ENCODE measurements around the gene GALNT18. TPM values are rescaled to one million over a fixed set of nuclear protein-coding genes. Genes with fewer than 3 reads are reported as not detected.

The GALNT18 gene
- total and polyA plus RNA-seq, 7 experiments from 2014 or later: 0.15 to 1.7 (median 0.20) TPM; not detected in 4

GRCh38 chr11:11420191-11420898 lies 201.5 kb downstream of the GALNT18 start:
- Mint-ChIP-seq H3K36me3 (no peaks in the 10 kb centered on the region), H3K27me3 (peaks cover 12 to 34% (median 16%) of the 10 kb centered on the region in 5 donors), H3K27ac (no peak overlapping the region), H3K4me3 (no peak overlapping the region), H3K4me1 (peaks cover 0 to 8% (median 0%) of the 10 kb centered on the region in 7 donors), H3K9me3 (no peaks in the 10 kb centered on the region)
- CTCF ChIA-PET: no interaction called here
- intact Hi-C loops (cut with micrococcal nuclease): no loop called here
- DNase-seq: no peak
- Histone ChIP-seq H3K4me3 (ENCODE audit: low read length) (no peak overlapping the region), H3K4me1 (ENCODE audit: control insufficient read depth in 2 of 2, insufficient read depth in 2 of 2, low read length in 2 of 2) (no peaks in the 10 kb centered on the region), H3K9me3 (ENCODE audit: control insufficient read depth in 2 of 3, low read length in 3 of 3) (no peaks in the 10 kb centered on the region), H3K36me3 (ENCODE audit: control insufficient read depth in 2 of 3, insufficient read depth in 3 of 3, low read length in 3 of 3) (no peaks in the 10 kb centered on the region), H3K27ac (ENCODE audit: low read depth, low read length) (no peak overlapping the region), H3K27me3 (ENCODE audit: control insufficient read depth in 2 of 2, insufficient read depth in 2 of 2, low read length in 2 of 2) (no peaks in the 10 kb centered on the region)
- no peak for ATAC-seq
- POLR2A ChIA-PET: no interaction called here

- H3K27ac ChIP-seq (ENCODE audit: low read depth, low read length): no peak overlapping the region
- H3K9me3 Mint-ChIP-seq: no peaks in the 10 kb centered on the region
- intact Hi-C loops (cut with micrococcal nuclease): no loop called here
- H3K4me3 ChIP-seq (ENCODE audit: low read length): no peak overlapping the region
- H3K4me3 Mint-ChIP-seq: no peak overlapping the region
- ATAC-seq (no peak), DNase-seq (no peak)
- H3K27ac Mint-ChIP-seq: no peak overlapping the region
- peaks cover 0 to 8% (median 0%) of the 10 kb centered on the region in 7 donors for H3K4me1 Mint-ChIP-seq
- H3K4me1 ChIP-seq (ENCODE audit: control insufficient read depth in 2 of 2, insufficient read depth in 2 of 2, low read length in 2 of 2): no peaks in the 10 kb centered on the region
- H3K36me3 Mint-ChIP-seq: no peaks in the 10 kb centered on the region
- no peaks in the 10 kb centered on the region for H3K36me3 ChIP-seq (ENCODE audit: control insufficient read depth in 2 of 3, insufficient read depth in 3 of 3, low read length in 3 of 3)
- H3K9me3 ChIP-seq (ENCODE audit: control insufficient read depth in 2 of 3, low read length in 3 of 3): no peaks in the 10 kb centered on the region
- ChIA-PET CTCF (no interaction called here), POLR2A (no interaction called here)
- peaks cover 12 to 34% (median 16%) of the 10 kb centered on the region in 5 donors for H3K27me3 Mint-ChIP-seq
- no peaks in the 10 kb centered on the region for H3K27me3 ChIP-seq (ENCODE audit: control insufficient read depth in 2 of 2, insufficient read depth in 2 of 2, low read length in 2 of 2)
These were observed 202.1 kb downstream of the GALNT18 start for GRCh38 chr11:11419747-11420146.

DNA sequence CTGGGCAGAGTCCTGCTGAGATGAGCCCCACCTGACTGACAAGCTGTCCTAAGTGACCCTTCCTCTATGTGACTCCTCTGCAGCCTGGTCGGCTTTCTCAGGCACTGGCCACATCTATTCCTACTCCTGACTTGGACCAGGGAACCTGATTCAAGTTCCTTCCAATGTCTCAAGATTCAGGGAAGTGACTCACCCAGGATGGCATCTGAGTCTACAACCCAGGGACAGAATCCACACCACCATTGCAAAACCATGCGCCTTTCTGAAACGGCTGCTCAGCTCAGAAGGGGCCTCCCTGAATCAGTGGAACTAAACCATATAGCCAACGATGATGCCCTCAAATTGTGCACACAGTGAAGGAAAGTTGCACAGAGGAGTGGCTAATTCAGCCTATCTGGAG lies 204.9 kb downstream of the GALNT18 start:
- no peaks in the 10 kb centered on the region for H3K4me1 ChIP-seq (ENCODE audit: control insufficient read depth in 2 of 2, insufficient read depth in 2 of 2, low read length in 2 of 2)
- no peak for DNase-seq

GRCh38 chr11:11416502-11416901 lies 205.3 kb downstream of the GALNT18 start:
- POLR2A ChIA-PET: no interaction called here

More for the DNA sequence above, 204.9 kb downstream of the GALNT18 start:
- ATAC-seq: peak; percentile 20
- Mint-ChIP-seq H3K27me3 (peaks cover 10 to 40% (median 16%) of the 10 kb centered on the region in 5 donors), H3K4me1 (peaks cover 0 to 8% (median 0%) of the 10 kb centered on the region in 7 donors), H3K36me3 (no peaks in the 10 kb centered on the region), H3K9me3 (no peaks in the 10 kb centered on the region), H3K4me3 (no peak overlapping the region), H3K27ac (no peak overlapping the region)
- H3K27me3 ChIP-seq (ENCODE audit: control insufficient read depth in 2 of 2, insufficient read depth in 2 of 2, low read length in 2 of 2): no peaks in the 10 kb centered on the region
- no peak overlapping the region for H3K27ac ChIP-seq (ENCODE audit: low read depth, low read length)
- no peaks in the 10 kb centered on the region for H3K36me3 ChIP-seq (ENCODE audit: control insufficient read depth in 2 of 3, insufficient read depth in 3 of 3, low read length in 3 of 3)
- ChIA-PET POLR2A (no interaction called here), CTCF (no interaction called here)
- intact Hi-C loops (cut with micrococcal nuclease): no loop called here
- H3K9me3 ChIP-seq (ENCODE audit: control insufficient read depth in 2 of 3, low read length in 3 of 3): no peaks in the 10 kb centered on the region
- no peak overlapping the region for H3K4me3 ChIP-seq (ENCODE audit: low read length)

GRCh38 chr11:11415901-11416300 lies 205.9 kb downstream of the GALNT18 start:
- H3K9me3 Mint-ChIP-seq: no peaks in the 10 kb centered on the region
- H3K36me3 Mint-ChIP-seq: no peaks in the 10 kb centered on the region
- ATAC-seq: no peak
- Histone ChIP-seq H3K36me3 (ENCODE audit: control insufficient read depth in 2 of 3, insufficient read depth in 3 of 3, low read length in 3 of 3) (no peaks in the 10 kb centered on the region), H3K4me3 (ENCODE audit: low read length) (no peak overlapping the region), H3K27me3 (ENCODE audit: control insufficient read depth in 2 of 2, insufficient read depth in 2 of 2, low read length in 2 of 2) (no peaks in the 10 kb centered on the region), H3K27ac (ENCODE audit: low read depth, low read length) (no peak overlapping the region), H3K9me3 (ENCODE audit: control insufficient read depth in 2 of 3, low read length in 3 of 3) (no peaks in the 10 kb centered on the region), H3K4me1 (ENCODE audit: control insufficient read depth in 2 of 2, insufficient read depth in 2 of 2, low read length in 2 of 2) (no peaks in the 10 kb centered on the region)
- peaks cover 10 to 35% (median 16%) of the 10 kb centered on the region in 5 donors for H3K27me3 Mint-ChIP-seq
- no peak for DNase-seq
- H3K4me1 Mint-ChIP-seq: peaks cover 0 to 8% (median 0%) of the 10 kb centered on the region in 7 donors
- ChIA-PET POLR2A (no interaction called here), CTCF (no interaction called here)
- intact Hi-C loops (cut with micrococcal nuclease): no loop called here
- no peak overlapping the region for H3K27ac Mint-ChIP-seq
- no peak overlapping the region for H3K4me3 Mint-ChIP-seq

More at GRCh38 chr11:11416502-11416901, 205.3 kb downstream of the GALNT18 start:
- Histone ChIP-seq H3K36me3 (ENCODE audit: control insufficient read depth in 2 of 3, insufficient read depth in 3 of 3, low read length in 3 of 3) (no peaks in the 10 kb centered on the region), H3K4me3 (ENCODE audit: low read length) (no peak overlapping the region), H3K27ac (ENCODE audit: low read depth, low read length) (no peak overlapping the region), H3K4me1 (ENCODE audit: control insufficient read depth in 2 of 2, insufficient read depth in 2 of 2, low read length in 2 of 2) (no peaks in the 10 kb centered on the region), H3K9me3 (ENCODE audit: control insufficient read depth in 2 of 3, low read length in 3 of 3) (no peaks in the 10 kb centered on the region), H3K27me3 (ENCODE audit: control insufficient read depth in 2 of 2, insufficient read depth in 2 of 2, low read length in 2 of 2) (no peaks in the 10 kb centered on the region)
- Mint-ChIP-seq H3K9me3 (no peaks in the 10 kb centered on the region), H3K27ac (no peak overlapping the region), H3K27me3 (peaks cover 10 to 40% (median 16%) of the 10 kb centered on the region in 5 donors), H3K4me3 (no peak overlapping the region), H3K4me1 (peaks cover 0 to 8% (median 0%) of the 10 kb centered on the region in 7 donors), H3K36me3 (no peaks in the 10 kb centered on the region)
- CTCF ChIA-PET: no interaction called here
- DNase-seq: no peak
- intact Hi-C loops (cut with micrococcal nuclease): no loop called here
- ATAC-seq: peak; percentile 68

GRCh38 chr11:11414996-11415395 lies 206.8 kb downstream of the GALNT18 start:
- no peaks in the 10 kb centered on the region for H3K36me3 Mint-ChIP-seq
- no peak for ATAC-seq
- CTCF ChIA-PET: no interaction called here
- Histone ChIP-seq H3K36me3 (ENCODE audit: control insufficient read depth in 2 of 3, insufficient read depth in 3 of 3, low read length in 3 of 3) (no peaks in the 10 kb centered on the region), H3K27me3 (ENCODE audit: control insufficient read depth in 2 of 2, insufficient read depth in 2 of 2, low read length in 2 of 2) (no peaks in the 10 kb centered on the region), H3K27ac (ENCODE audit: low read depth, low read length) (no peak overlapping the region), H3K9me3 (ENCODE audit: control insufficient read depth in 2 of 3, low read length in 3 of 3) (no peaks in the 10 kb centered on the region), H3K4me3 (ENCODE audit: low read length) (no peak overlapping the region), H3K4me1 (ENCODE audit: control insufficient read depth in 2 of 2, insufficient read depth in 2 of 2, low read length in 2 of 2) (no peaks in the 10 kb centered on the region)
- POLR2A ChIA-PET: no interaction called here
- H3K9me3 Mint-ChIP-seq: no peaks in the 10 kb centered on the region
- H3K27me3 Mint-ChIP-seq: peaks cover 14 to 40% (median 20%) of the 10 kb centered on the region in 5 donors
- intact Hi-C loops (cut with micrococcal nuclease): no loop called here
- peaks cover 0 to 8% (median 0%) of the 10 kb centered on the region in 7 donors for H3K4me1 Mint-ChIP-seq
- no peak for DNase-seq
- no peak overlapping the region for H3K4me3 Mint-ChIP-seq
- H3K27ac Mint-ChIP-seq: no peak overlapping the region

- intact Hi-C loops (cut with micrococcal nuclease): no loop called here
- H3K9me3 ChIP-seq (ENCODE audit: control insufficient read depth in 2 of 3, low read length in 3 of 3): no peaks in the 10 kb centered on the region
- no peaks in the 10 kb centered on the region for H3K27me3 ChIP-seq (ENCODE audit: control insufficient read depth in 2 of 2, insufficient read depth in 2 of 2, low read length in 2 of 2)
- ChIA-PET POLR2A (no interaction called here), CTCF (interaction anchor here (1.0 kb wide), 1 partner anchor 9 kb away, joined by 3 read pairs; no protein-coding TSS in a partner anchor)
- peaks cover 16 to 42% (median 20%) of the 10 kb centered on the region in 5 donors for H3K27me3 Mint-ChIP-seq
- H3K36me3 Mint-ChIP-seq: no peaks in the 10 kb centered on the region
- H3K9me3 Mint-ChIP-seq: no peaks in the 10 kb centered on the region
- no peaks in the 10 kb centered on the region for H3K36me3 ChIP-seq (ENCODE audit: control insufficient read depth in 2 of 3, insufficient read depth in 3 of 3, low read length in 3 of 3)
- no peak overlapping the region for H3K27ac Mint-ChIP-seq
- DNase-seq: no peak
- H3K4me3 Mint-ChIP-seq: no peak overlapping the region
- H3K4me3 ChIP-seq (ENCODE audit: low read length): no peak overlapping the region
- H3K27ac ChIP-seq (ENCODE audit: low read depth, low read length): no peak overlapping the region
- no peak for ATAC-seq
- H3K4me1 Mint-ChIP-seq: peaks cover 0 to 8% (median 0%) of the 10 kb centered on the region in 7 donors
- no peaks in the 10 kb centered on the region for H3K4me1 ChIP-seq (ENCODE audit: control insufficient read depth in 2 of 2, insufficient read depth in 2 of 2, low read length in 2 of 2)
These were observed 208.0 kb downstream of the GALNT18 start for GRCh38 chr11:11413776-11414175.

Data from naive thymus-derived CD4-positive, alpha-beta T cell (primary cell).